Spleen (tissue), 7 donors: ENCODE results near the gene GSK3B.

ENCODE experiments used
- POLR2A ChIP-seq, 3 donors: fragments of 450-650 bp; IDR thresholded peaks; one replicate each; pipeline ENCODE4 v1.5.1; 2017; ENCODE audit warnings: antibody characterized with exemption in 3 of 3, mild to moderate bottlenecking in 1 of 3
- POLR2AphosphoS5 ChIP-seq, 3 donors: sonication (generic); formaldehyde crosslinking; IDR thresholded peaks; one replicate each; pipeline ENCODE4 v1.5.1; 2017; ENCODE audit warnings: antibody characterized with exemption in 3 of 3
- TF ChIP-seq, protein P1 (sequence below), 11 experiments: fragments of 200-600 bp in 7 of 11; fragments of 450-650 bp in 4 of 11; sonication (generic) in 4 of 11; IDR thresholded peaks in 8 of 11; conservative IDR thresholded peaks in 3 of 11; 1 replicate in 7 of 11; 2 replicates in 4 of 11; pipeline versions ENCODE4 v1.4.0 to v1.8.0; 2016 to 2021; ENCODE audit warnings: antibody characterized with exemption in 11 of 11, inconsistent platforms in 4 of 11, mild to moderate bottlenecking in 1 of 11
- donor health status: DM: no; HTN: no; CAD: no; lungs with moderate emphysema.
- donor health status: DM: no; HTN: no; CAD: no.
- donor health status: DM: no; HTN: no; CAD: no.

DNA sequence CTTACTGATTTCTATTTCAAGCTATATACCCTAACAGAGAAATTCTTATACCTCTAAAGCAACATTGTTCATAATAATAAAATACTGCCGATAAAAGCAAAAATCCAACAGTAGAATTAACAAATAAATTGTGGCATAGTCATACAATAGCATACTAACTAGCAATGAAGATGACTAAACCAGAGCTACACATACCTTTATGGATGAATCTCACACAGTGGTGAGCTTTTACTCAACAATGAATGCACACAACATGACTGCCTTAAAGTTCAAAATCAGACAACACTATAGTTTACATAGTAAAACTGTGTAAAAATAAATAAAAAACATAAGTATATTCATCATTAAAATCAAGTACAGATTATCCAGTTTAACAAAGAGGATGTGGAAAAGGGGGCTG is 213.3 kb downstream of the GSK3B start:
- TF ChIP-seq, protein P1, sequence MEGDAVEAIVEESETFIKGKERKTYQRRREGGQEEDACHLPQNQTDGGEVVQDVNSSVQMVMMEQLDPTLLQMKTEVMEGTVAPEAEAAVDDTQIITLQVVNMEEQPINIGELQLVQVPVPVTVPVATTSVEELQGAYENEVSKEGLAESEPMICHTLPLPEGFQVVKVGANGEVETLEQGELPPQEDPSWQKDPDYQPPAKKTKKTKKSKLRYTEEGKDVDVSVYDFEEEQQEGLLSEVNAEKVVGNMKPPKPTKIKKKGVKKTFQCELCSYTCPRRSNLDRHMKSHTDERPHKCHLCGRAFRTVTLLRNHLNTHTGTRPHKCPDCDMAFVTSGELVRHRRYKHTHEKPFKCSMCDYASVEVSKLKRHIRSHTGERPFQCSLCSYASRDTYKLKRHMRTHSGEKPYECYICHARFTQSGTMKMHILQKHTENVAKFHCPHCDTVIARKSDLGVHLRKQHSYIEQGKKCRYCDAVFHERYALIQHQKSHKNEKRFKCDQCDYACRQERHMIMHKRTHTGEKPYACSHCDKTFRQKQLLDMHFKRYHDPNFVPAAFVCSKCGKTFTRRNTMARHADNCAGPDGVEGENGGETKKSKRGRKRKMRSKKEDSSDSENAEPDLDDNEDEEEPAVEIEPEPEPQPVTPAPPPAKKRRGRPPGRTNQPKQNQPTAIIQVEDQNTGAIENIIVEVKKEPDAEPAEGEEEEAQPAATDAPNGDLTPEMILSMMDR (IDR thresholded peaks at IDR 0.05 in 8 of 11, conservative IDR thresholded peaks at IDR 0.05 in 3 of 11), result no peak
- TF ChIP-seq POLR2AphosphoS5 (IDR thresholded peaks at IDR 0.05), result no peak
- no peak for TF ChIP-seq POLR2A (IDR thresholded peaks at IDR 0.05)
